C4-2B (cell line): ENCODE measurements around the gene LRP1-AS.

Experiments
- CTCF ChIP-seq: fragments of 450-650 bp; conservative IDR thresholded peaks from 2 replicates; pipeline ENCODE4 v1.5.1; 2017; ENCODE audit warnings: mild to moderate bottlenecking
- ZFX ChIP-seq: fragments of 450-650 bp; IDR thresholded peaks from 2 replicates; pipeline ENCODE4 v1.6.1; 2017

GRCh38 chr12:57123813-57124212 is 23.6 kb downstream of the LRP1-AS start:
- no peak for TF ChIP-seq CTCF
- TF ChIP-seq ZFX: no peak
